GM12801 (cell line): Measurements from ENCODE around the gene WDR64.

Experiments used
- TF ChIP-seq, protein P1 (sequence below): IDR thresholded peaks from one replicate; pipeline ENCODE4 v1.5.1; 2011; ENCODE audit warnings: control low read depth; ENCODE audit not compliant: insufficient read length; ENCODE audit errors: extremely low read depth

The WDR64 gene

DNA sequence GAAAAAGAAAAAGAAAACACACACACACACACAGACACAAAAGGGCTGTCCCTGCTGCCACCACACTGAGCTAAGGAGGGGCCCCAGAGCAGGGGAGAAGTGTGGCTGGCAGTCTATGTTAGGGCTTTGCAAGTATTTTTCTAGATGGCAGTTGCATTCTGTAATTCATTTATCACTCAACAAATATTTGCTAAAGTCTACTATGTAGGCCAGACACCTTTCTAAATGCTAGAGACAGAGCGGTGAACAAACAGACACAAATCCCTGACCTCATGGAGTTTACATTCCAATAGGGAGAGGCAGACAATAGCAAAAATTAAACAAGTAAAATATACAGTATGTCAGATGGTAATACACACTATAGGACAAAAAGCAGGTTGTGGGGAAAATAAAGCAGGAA, 20.2 kb downstream of the WDR64 start:
- TF ChIP-seq, protein P1, sequence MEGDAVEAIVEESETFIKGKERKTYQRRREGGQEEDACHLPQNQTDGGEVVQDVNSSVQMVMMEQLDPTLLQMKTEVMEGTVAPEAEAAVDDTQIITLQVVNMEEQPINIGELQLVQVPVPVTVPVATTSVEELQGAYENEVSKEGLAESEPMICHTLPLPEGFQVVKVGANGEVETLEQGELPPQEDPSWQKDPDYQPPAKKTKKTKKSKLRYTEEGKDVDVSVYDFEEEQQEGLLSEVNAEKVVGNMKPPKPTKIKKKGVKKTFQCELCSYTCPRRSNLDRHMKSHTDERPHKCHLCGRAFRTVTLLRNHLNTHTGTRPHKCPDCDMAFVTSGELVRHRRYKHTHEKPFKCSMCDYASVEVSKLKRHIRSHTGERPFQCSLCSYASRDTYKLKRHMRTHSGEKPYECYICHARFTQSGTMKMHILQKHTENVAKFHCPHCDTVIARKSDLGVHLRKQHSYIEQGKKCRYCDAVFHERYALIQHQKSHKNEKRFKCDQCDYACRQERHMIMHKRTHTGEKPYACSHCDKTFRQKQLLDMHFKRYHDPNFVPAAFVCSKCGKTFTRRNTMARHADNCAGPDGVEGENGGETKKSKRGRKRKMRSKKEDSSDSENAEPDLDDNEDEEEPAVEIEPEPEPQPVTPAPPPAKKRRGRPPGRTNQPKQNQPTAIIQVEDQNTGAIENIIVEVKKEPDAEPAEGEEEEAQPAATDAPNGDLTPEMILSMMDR, result no peak

DNA sequence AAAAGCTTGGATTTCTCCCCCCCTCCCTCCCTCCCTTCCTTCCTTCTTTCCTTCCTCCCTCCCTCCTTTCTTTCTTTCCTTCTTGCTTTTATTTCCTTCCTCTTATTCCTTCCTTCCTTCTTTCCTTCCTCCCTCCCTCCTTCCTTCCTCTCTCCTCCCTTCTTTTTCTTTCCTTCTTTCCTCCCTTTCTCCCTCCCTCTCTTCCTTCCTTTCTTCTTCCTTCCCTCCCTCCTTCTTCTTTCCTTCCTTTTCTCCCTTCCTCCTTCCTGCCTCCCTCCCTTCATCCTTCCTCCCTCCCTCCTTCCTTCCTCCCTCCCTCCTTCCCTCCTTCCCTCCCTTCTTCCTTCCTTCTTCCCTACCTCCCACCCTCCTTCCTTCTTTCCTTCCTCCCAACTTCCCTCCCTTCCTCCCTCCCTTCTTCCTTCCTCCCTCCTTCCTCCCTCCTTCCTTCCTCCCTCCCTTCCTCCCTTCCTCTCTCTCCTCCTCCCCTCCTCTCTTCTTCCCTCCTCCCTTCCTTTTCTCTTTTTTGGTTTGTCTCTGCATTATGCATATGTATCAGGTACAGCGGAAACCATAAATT, 22.8 kb downstream of the WDR64 start:
- TF ChIP-seq, protein P1, result no peak

DNA sequence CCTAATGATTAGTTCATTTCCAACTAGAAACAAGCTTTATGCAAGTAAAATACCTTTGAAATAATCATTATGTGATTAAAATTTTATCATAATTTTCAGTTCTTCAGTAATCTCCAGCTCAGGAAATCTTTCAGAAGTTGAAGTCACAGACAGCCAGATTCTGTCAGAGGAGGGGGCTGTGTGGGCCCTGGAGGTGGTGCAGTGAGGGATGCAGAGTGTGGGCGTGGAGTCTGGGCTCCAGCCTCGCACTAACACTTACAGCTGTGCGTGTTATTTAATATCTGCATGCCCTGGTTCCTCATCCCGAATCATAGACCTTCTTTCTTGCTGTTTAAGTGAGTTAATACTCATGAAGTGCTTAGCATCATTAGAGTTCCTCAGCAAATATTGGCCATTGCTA, 23.9 kb downstream of the WDR64 start:
- TF ChIP-seq, protein P1, result no peak

DNA sequence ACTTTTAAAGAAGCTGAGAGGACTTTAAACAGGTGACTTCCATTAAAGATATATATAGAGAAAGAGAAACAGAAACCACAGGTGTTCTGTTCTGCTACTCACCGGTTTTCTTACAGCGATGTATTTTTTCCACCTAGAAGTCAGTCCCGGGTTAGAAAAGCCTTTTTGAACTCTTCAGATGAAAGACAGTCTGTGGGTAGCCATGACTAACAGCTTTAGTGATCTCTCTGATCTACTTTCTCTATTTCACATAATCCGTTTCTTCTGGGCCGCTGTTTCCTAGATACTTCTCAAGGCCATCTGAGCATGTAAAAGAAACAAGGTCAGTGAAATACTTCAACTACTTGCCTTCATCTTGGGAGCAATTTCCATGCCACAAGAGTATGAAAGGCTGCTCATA, 25.1 kb downstream of the WDR64 start:
- TF ChIP-seq, protein P1, result no peak

DNA sequence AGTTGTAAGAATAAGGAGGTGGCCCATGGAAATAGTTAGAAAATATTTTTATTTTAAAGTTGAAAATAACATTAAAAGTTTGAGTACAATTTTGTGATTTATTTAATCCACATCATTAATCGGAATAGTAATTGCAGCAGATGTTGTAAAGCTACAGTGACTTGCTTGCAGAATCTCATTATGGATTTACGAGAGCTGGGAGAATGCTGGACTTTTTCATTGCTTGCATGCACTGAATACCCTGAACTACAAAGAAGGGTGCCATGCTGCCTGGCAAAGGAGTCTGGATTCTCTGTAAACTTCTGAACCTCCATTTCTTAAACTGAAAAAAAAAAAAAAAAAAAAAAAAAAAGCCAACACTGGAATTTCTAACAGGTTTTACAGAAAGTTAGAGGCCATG, 26.5 kb downstream of the WDR64 start:
- TF ChIP-seq, protein P1, result no peak

DNA sequence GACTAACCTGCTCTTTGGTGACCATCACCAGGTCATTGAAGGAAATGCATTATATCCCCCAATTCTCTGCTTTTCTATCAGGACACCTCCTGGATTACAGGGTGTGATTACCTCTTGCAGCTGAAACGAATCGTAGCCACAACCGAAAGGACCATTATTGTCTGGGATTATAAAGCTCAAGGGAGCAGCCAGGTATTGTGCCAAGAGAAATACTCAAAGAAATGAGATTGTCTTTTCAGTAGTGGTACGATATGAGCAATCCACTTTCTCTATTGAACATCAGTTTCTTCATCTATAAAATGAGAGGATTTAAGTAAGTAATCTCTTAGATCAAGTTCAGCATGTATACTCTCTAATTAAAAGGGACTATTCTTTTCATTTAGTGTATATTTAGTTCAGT, 27.3 kb downstream of the WDR64 start:
- TF ChIP-seq, protein P1, result no peak

DNA sequence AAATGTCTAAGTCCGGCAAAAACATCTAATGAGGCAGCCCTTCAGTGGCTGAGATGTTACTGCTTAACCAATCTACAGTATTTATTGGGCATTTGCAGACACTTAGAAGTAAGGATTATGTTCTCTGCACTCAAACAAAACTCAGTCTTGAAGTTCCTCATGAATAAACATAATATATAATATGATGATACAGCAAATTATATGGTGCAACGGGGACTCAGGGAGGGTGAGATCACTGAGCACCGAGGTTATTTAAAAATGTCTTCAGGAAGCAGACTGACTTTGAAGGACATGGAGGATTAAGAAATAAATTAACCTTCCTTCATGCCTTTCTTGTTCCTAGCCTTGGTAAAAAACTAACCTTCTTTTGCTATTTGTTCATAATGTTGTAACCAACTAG, 27.9 kb downstream of the WDR64 start:
- TF ChIP-seq, protein P1, result no peak
